HS-27A (cell line): ENCODE results near the gene AMER3.

Source experiments
- DNase-seq: peaks from one replicate; pipeline ENCODE4 v3.0.0-alpha.2; 2012; ENCODE audit warnings: low read depth, missing footprints

Gene AMER3

DNA sequence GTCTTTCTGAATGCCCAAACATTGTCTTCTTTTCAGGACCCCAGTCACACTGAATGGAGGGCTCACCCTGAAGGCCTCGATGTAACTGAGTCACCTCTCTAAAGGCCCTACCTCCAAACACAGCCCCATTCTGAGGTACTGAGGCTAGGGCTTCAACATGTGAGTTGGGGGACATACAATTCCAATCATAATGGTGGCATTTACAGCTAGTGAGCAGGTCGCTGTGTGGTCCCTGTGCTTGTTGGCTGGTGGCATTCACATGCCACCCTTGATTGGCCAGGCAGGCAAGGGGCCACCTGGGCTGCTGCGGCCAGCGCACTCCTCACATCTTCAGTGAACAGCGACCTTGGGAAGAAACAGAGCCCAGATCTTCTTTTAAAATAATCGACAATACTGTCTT, 30.7 kb downstream of the AMER3 start:
- no peak for DNase-seq

DNA sequence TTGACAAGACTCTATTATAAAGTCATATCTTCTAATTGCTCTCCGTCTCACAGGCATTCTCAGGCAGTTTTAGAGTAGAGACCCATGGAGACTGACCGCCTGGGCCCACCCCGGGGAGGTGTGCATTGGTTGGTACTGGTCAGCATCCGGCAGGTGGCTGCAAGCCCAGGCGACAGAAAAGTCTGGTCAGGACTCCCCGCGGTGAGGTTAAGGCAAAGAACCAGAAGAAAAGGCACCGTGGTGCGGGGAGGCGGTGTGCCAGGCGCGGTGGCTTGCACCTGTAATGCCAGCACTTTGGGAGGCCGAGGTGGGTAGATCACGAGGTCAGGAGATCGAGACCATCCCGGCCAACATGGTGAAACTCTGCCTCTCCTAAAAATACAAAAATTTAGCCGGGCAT, 32.5 kb downstream of the AMER3 start:
- no peak for DNase-seq

DNA sequence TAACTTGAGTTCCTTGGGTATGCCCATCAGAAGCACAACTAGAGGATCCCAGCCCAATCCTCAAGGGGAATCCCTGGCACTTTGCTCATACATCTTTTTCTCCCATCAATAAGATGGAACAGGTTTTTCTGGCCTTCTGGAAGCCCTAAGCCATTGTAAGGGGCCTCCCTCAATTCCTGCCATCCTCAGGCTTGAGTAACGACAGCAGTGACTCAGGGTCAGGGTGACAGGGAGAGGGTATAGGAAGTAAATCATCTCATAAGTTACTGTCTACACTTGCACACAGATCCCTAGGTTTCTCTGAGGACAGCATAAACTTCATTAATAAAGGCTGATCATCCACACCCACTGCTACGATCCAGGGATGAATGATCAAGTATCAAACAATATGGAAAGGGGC, 35.0 kb downstream of the AMER3 start:
- DNase-seq, result no peak

DNA sequence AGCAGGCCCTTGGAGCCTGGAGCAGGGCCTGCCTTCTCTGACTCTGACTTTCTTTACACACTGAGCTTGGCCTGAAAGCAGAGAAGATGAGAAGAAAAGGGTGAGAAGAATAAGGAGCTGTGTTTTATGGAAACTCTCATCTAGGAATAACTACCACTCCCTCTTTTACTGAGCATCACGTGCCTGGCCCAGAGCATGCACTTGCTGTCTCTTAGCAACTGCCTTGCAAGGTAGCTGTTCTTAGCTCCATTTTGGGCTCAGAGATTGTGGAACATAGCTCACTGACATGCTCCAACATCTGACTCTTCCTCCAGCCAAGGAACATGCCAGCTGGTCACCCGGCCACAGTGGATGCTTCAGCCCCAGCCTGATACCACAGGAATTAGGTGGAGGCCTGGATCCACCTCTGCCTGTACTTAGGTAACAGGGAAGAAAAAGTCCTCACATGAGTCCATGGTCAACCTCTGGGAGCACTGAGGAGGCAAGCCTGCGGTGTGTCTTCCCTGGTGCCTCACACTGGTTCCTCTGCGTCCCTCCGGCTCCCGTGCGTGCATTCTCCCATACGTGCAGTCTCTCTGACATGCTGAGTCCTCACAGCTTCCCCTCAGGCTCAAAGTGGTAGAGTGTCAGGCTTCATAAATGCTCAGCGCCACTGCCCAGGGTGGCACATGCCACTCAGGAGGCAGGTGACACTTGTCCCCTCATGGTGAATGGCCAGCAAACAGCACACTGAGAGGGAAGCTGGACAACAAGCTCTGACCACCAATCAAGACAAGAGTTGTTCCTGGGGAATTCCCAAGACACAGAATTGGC, 35.7 kb downstream of the AMER3 start:
- DNase-seq, result no peak

DNA sequence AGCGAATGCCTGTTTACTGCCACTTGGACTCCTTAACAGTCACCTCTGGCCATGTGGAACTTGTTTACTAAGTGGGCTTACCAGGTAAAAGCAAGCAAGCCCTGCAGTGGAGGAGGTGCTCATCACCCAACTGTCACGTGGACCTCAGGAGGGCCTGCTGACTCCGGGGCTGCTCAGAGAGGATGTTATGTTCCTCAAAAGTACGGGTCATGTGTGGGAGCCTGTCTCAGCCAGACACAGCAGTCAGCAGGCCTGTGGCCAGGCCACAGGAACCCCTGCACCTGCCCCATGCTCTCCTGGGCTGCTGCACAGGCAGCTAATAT, 36.2 kb downstream of the AMER3 start:
- no peak for DNase-seq

DNA sequence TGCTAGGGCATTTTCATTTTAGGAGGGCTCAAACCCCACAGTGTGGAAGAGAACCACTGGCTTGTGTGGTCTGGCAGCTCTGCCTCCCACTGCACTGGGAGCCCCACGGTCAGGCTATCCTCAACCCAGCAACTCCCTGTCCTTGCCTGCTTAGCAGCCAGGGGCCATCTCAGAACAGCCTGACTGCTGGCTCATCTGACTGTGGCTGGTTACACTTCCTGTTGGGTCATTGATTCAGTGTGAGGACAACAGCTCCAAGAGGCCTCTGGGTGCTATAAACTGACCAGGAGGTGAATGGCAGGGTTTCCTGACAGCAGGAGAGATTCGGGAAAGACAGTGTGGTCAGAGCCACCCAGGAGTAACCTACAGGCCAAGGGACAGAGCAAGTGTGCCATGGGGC, 40.1 kb downstream of the AMER3 start:
- DNase-seq, result no peak

DNA sequence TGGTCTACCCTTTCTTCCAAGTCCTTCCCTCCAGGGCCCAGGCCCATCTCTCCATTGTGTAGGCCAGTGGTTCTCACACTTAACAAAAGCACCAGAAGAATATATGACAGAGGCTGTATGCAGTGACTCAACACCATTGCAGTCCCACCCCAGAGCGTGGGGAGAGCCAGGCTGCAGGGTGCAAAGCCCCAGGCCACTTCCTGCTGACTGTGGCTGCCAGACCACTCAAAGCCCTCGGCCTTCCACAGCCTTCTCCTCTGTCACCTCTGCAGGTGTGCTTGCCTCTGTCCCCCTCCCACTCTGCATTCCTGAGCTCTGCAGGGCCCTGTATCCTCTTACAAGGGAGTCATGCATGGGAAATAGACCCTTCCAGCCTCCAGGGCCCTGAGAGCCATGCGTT, 41.0 kb downstream of the AMER3 start:
- DNase-seq, result no peak

DNA sequence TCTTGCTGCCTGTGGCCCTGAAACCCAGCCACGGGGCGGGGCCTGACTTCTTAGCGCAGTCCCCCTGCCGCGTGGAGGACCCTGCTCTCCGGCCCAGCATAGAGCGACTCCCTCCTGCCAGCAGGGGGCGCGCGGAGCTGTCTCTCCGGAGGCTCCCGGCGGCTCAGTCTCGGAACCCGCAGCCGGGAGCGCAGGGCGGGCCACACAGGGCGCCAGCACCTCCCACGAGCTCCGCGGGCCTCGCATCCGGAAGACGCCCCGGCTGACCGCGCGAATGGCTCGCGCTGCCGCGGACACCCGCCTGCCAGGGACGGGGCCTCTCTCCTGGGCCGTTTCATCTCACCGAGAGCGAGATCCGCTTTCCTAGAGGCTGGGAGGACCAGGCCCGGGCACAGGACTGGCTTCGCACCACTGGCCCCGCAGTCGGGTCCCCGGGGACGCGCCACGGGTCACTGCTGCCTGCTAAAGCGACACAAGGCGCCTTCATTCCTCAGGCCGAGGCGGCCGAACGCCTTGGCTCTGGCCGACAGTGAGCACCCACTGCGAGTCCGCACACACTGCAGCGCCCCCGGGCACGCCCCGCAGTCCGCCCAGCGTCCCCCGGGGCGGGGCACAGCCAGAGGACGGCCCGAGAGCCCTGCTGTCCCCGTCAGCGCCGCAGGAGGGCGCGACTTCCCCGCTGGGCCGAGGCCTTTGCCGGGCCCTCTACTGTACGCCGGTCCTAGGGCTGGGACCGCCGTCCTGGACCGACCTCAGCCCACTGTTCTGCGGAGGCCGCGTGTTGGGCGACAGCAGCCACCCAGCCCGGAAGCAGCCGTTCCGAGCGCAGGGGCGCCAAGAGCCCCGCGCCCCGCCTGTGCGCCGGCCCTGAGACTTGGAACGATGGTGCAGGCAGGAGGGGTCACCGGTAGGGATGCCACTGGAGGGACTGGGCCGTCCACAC, 42.4 kb downstream of the AMER3 start:
- DNase-seq, result no peak

DNA sequence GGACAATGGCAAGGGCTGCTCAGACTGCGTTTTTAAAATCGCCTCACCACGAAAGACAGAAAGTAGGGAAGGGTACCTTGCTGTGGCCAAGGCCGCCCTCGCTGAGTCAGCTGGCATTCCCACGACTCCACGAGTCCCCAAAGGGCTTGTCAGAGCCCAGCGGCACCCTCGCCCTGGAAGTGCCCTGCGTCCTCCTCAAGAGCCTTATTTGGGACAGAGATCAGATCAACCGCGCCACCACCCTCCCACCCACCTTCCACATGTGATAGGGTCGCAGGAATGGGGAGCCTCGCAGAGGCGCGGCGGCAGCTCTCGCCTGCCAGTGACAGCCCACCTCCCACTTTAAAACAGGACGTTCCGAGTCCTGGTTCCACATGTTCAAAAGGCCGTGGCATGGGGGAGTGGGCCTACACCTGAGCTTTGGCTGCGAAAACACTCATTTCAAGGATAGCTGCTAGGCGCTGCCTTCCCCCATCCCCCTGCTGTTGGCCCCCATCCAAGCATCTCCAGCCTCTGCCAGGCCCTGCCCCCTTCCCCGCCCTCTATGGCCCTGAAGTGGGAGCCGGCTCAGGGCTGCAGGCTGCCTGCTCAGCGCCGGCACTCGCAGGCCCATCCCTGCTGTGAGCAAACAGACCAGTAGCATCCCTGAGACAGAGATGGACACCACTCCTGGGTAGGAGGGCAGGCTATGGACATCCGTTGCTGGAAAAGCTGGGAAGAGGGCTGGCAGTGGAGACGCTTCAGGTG, 43.3 kb downstream of the AMER3 start:
- DNase-seq, result no peak

DNA sequence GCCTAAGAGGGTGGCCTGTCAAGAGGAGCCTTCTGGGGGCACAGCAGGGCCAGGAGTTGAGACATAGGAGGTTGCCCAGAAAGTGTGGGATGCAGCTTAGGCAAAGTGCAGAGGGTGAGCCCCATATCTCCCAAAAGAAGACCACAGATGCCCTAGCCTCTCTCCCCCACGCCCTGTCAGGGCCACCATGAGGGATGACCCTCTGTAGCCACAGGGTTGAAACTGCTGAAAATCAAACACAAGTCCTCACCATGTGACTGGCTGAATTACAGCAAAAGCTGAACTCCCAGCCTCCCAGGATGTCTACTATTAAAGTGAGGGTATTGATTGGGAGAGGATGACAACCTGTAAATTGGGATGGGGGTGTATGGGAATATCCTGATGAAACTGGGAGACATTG, 44.0 kb downstream of the AMER3 start:
- DNase-seq, result no peak

DNA sequence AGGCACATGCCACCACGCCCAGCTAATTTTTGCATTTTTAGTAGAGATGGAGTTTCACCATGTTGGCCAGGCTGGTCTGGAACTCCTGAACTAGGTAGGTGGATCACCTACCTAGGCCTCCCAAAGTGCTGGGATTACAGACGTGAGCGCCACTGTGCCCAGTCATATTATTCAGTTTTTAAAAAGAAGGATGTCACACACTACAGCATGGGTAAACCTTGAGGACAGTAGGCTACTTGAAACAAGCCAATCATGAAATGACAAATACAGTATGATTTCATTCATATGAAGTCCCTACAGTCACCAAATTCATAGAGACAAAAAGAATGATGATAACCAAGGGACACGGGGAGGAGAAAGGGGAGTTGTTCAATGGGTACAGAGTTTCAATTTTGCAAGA, 50.3 kb downstream of the AMER3 start:
- DNase-seq, result no peak

DNA sequence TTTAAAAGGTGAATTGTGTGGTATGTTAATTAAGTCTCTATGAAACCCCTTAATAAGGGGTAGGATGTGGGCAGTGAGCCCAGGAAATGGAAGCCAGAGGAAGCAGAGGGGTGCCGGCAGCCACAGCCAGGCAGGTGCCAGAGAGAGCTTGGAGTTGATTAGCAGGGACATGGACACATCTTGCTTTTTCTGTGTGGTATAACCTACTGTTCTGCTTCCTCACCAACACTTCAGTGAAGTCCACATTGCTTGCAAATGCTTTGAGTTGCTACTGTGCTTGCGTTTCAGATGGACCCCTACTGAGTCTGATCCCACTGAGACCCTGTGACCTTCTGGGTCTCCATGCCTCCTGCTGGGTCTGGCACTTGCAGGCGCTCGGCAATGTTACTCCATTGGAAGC, 51.0 kb downstream of the AMER3 start:
- no peak for DNase-seq

DNA sequence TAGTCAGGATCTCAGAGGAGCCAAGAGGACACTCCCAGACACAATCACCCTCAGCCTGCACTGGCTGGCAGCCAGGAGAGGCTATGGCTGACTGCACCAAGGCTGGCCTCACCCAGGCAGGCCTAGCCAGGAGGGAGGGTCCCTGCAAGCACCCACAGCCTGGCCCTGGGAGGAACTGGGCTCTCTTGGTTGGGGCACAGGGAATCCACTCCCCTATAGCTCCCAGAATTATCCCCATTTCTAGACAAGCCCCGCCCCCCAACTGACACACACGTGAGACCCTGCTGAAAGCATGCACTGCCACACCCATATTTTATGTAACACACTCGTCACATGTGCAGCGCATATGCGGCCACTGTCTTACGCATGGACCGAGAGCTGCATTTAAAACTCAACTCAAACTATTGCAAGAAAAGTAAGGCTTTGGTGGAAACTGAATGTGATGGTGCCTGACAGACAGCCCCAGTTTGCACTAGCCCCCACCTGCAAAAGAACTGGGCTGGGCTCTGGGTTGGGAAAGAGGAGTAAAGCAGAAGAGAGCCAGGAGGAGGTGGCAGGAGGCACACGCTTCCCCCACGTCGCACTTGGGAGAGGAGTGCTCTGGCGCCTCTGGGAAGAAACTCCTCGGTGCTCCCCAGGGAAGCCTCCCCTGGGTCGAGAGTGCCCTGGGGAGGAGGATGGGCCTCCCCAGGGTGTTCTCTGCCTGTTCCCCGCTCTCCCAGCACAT, 52.5 kb downstream of the AMER3 start:
- DNase-seq, result no peak

DNA sequence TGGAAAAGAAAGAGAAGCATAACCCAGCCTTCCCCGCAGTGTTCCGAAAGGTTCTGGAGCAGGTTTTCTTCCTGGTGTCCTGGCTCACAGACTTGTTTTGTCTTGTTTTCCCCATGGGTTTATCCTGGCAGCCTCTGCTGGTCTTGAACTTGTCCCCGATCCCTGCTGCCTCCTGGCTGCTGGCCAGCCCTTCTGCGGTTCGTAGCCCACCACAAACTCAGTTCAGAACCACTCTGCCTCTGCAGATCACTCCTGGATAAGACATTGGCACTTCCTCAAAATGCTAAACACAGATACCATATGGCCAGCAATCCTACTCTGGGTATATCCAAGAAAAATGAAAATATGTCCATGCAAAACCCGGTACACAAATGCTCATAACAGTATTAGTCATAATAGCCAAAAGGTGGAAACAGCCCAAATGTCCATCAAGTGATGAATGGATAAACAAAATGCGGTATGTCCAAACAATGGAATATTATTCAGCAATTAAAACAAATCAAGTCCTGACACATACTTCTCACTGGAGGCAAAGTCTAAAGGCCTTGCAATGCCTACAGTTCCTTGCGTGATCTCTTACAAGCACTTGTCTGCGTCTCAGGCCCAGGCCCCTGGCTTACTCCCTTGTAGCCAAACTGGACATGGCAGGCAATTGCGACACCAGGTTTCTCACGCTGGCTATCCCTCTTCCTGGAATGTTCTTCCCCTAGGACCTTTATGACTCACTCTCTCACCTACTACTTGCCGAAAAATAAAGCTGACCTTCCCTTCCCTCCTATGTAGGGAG, 53.3 kb downstream of the AMER3 start:
- no peak for DNase-seq

DNA sequence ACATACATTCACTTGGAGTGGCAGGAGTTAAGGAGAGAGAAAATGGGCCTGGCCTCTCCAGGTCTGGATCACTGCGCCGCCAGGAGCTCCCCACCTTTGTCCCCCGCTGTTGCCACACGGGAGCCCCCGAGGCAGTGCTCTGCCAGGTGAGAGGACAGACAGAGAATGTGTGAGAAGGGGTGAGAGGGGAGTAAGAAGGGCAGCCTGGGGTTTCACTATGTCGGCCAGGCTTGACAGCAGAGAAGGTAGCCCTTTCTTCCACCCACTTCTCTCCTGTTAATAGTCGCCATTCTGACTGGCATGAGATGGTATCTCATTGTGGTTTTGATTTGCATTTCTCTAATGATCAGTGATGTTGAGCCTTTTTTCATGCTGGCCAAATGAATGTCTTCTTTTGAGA, 55.1 kb downstream of the AMER3 start:
- no peak for DNase-seq

DNA sequence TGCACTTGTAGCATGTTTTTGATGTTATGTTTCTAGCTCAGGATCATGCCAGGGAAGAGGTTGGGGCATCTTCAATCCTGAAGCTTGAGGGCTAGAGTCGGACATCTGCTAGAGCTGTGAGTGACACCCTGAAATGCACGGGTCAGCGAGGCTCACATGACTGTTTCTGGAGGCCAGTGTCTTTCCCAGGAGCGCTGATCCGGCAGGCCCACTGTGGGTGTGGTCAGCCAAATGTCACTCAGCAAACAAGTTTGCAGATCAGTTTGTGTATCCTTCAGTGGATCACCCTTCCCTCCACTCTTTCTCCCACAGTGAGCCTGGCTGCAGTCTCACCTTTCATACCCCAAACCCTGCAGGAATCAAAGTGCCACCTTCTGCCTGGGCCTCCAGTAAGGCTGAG, 58.4 kb downstream of the AMER3 start:
- no peak for DNase-seq

DNA sequence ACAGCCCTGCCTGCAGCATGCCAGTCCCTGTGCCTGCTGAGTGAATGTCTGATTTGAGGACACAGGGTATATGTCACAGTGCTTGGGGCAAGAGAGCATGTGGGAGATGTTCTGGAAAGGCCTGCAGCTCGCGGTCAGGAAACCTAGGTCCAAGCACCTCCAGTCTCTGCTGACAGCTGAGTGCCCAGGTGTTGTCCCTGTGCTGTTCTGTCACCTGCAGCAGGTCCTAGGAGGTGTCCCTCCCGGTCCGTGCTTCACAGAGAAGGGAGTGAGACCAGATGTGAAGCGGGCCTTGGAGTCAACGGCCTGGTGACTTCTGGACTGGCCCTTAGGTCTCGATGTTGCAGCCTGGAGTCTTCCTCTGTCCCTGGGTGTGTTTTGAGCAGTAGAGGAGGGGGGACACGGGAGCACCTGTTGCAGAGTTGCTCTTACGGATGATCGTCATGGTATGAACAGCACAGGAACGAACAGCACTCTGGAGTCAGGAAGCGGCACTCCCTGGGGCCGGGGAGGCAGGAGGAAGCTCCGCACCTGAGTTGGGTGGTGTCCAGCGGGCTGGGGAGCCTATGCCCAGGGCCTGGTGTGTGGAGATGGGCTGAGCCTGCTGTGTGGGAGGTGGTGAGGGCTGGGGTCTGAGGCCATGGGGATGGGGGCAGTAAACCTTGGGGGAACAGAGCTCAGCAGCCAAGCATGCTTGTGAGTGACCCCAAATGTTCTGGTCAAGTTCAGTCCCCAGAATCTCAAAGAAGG, 59.8 kb downstream of the AMER3 start:
- no peak for DNase-seq
